ENCODE data around the gene ZNF200.
"Not testable (repeated sequence)": the region's sequence is repeated elsewhere in the genome, so short reads cannot be mapped to it uniquely, and the experiment has no call there.

The ZNF200 gene

DNA sequence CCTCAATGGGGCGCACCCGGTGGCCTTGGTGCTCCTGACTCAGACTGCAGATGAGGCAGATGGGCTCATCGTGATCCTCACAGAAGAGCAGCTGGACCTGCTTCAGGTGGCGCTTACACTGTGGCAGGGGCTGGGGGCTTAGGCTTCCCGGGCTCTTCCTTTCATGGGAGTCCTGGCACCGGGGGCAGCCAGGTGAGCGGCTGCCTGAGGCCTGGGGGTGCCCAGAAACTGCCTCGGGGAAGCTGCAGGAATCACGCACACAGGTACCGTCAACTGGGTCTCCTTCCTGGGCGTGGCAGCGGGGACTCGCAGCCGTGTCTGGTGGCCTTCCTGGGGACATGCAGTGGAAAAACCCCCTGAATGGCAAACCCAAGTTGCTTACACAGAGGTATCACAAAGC, 14.5 kb upstream of the ZNF200 start:
- no peak for DNase-seq

DNA sequence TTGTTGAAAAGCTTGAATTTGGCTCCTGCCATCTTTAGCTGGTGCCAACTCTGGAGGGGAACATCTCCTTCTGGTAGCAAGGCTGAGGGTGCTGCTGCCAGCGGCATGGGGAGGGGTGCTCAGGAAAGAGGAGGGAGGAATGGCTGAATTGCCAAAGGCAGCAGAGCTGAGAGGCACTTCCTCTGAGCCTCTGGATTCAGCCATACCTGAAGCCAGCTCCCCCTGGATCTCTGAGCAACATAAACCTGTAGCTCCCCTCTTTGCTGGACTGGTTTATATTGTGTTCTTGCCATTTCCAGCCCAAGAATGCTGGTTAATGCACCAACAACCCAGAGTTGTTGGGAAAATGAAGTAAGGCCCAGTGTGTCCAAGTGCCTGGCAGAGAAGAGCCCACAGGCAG, 14.1 kb upstream of the ZNF200 start:
- DNase-seq, result no peak

DNA sequence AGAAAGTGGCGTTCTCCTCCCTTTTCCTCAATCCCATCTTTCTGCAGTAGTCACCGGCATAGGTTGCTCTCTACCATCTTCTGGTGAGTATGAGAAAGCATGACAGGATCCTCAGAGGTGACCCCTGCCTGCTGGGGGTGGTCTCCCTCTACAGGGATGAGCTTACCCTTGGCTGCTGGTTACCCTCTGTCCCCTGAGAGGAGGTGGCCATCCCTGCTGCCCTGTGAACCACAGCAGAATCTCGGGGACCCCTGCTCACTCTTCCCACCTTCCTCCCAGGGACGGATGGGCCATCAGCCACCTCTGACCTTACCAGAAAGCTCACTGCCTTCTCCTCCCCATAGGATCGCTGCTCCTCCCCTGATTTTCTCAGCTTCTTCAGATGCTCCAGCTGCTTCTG, 13.6 kb upstream of the ZNF200 start:
- no peak for DNase-seq

DNA sequence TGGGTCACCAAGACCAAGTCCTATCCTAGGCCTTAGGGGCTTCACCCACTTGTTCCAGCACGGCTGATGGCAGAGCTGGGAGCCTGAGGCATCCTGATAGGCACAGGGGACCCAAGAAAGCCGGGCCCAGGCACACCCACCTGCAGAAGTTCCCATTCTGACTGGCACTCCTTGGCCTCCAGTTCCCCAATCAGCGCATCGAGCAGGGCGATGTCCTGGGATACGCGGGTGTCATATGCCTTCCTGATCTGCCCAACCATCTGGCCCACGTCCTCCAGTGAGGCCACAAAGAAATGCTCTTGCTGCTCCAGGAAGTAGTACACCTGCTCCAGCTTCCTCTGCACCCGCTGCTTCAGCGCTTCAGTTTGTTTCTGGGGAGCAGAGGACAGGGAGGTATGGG, 11.9 kb upstream of the ZNF200 start:
- no peak for DNase-seq

DNA sequence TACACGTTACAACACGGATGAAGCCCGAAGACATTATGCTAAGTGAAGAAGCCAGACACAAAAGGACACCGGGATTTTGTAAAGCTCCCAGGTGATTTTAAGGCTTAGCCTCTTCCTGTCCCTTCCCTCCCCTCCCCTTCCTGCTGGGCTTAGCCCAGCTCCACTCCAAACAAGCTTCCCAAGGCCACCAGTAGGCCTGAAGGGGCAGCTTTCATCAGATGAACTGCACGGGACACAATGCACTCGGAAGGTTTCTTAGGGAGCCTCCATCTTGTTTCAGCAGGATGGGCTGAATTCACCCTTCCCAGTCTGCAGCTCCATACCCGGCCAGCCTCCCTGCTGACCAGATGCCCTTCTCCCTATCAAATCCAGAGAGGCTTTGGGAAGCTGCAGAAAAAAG, 11.0 kb upstream of the ZNF200 start:
- no peak for DNase-seq

DNA sequence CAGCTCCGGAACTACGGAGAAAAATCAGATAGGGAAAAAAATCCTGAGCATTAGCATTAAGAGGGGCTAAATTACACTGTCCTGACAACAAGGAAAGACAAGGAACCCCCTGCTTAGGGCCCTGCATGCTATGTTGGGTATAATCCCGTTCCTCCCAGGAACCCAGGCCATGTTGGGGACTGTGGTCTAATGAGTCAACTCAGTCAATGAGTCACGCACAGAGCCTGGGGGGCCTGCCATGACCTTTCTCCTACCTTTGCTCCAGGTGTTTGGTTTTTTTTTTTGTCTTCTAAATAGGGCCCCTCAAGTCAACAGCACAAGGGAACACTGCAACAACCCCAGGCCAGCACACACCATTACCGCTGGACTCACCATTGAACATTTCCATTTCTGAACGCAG, 8.9 kb upstream of the ZNF200 start:
- DNase-seq, result no peak

DNA sequence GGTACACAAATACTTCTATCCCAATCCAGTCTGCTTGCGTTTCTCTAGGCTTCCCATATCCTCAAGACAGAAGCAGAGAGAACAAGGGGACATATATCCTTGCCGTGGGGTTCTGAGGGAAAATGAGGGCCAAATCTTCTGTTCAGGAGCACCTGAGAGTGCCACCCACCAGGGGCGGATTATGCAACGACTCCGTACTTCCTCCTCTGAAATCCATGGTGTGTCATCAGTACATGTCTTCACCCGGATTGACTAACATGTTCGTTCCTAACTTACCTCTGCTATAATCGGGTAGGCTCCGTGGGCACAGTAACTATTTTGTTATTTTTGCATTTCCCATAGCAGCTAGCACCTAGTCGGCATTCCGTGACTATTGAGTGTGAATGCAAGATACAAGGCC, 7.8 kb upstream of the ZNF200 start:
- DNase-seq, result no peak

DNA sequence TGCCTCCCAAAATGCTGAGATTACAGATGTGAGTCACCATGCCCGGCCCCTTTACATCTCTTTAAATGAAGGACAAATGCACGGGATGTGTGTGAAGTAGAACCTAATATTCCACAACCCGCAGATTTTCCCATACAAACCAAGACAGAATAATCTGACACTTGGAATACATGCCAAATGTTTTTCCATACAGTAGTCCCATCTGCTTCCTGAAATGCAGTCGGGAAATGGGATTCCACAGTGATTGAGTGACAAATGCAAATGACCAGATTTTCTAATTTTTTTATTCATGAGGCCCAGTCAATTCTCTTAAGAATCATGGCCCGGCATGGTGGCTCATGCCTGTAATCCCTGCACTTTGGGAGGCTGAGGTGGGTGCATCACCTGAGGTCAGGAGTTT, 6.8 kb upstream of the ZNF200 start:
- no peak for DNase-seq

DNA sequence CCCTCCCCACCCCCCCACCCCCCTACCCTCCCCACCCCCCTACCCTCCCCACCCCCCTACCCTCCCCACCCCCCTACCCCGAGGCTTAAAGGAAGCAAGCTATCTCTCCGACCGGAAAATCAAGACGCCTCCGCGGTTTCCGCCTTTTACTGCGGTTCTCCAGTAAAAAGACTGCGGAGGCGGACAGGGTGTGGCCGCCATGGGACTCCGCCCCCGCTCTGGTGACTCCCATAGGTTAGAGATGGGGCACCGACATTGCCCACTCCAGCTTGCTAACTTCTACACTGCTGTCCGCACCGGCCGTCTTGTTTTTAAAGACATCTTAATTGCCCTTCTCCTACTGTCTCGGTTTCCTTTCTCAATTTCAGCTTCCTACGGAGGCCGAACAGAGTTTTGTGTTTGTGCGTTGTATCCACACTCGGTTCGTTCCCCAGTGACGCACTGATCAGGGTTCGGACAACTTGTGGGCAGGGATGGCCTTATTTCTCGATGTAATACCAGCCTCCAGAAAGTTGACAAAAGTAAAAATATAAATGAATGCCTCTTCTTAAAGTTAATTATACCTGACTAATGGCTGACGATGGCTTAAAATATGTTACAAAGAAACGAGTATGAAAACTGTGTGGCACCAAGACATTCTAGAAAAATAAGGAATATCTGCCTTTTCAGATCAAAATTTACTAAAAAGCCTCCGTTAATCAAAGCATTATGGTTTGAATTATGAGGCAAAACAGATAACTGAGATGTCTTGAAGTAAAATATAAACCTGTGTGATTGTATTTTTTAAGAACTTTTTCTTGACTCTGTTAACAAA, 1.1 kb upstream of the ZNF200 start:
- peak; percentile 50 for DNase-seq

DNA sequence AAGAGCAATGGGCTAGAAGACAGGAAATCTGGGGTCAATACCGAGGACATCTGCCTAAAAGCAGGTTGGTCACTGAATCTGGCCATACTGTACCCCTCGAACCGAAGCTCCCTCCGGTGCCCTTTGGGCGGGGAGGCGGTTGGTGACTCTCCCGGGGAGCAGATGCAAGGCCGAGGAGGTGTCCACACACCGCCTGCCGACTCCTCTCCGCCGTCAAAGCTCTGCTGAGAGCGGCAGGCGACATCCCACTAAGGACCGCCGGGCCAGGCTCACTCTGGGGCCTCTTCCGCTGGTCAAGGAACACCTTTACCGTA, 458 bp downstream of the ZNF200 start:
- no peak for DNase-seq

DNA sequence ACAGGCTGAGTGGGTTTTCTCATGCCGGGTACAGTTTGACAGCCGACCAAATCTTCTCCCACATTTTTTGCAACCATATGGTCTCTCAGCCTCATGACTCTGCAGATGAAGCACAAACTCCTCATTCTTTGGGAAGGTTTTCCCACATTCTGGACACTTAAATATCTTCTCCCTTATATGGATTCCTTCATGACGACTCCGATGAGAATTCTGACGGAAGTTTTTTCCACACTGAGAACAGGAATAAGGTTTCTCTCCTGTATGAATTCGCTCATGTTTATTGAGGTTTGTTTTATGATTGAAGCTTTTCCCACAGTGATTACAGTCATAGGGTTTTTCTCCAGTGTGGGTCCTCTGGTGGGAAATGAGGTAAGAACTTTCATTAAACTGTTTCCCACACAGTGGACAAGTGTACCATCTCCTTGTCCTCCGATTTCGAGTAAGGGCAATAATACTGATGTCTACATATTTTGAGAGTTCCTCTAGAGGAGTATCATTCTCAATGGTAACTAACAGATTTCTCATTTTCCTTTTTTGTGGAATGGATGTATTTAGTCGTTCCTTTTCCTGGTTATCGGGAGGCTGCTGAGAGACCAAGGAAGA, 10.9 kb downstream of the ZNF200 start:
- no peak for DNase-seq

DNA sequence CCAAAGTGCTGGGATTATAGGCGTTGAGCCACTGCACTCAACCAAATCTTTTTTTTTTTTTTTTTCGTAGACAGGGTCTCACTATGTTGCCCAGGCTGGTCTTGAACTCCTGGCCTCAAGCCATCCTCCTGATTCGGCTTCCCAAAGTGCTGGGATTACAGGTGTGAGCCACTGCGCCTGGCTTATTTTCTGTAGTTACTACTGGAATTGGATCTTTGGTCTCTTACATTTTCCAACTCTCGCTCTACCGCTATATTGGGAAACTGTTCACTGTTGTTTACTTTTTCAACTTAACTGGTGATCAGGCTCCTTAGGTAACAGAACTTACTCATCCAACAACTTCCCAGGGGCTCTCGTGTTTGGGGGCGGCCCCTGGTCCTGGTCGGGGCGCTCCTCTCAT, 14.1 kb downstream of the ZNF200 start:
- DNase-seq, result no peak

DNA sequence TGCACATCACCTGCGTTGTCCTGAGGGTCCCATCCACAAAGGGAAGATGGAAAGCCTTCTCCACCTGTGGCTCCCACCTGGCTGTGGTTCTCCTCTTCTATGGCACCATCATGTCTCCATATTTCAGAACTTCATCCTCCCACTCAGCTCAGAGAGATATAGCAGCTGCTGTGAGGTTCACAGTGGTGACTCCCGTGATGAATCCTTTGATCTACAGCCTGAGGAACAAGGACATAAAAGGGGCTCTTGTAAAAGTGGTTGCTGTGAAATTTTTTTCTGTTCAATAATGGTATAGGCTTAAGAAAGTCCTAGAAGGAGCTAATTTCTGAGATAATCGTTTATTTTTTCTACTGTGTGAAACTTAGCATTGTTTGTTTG, 18.7 kb downstream of the ZNF200 start:
- peak; percentile 30 for DNase-seq

DNA sequence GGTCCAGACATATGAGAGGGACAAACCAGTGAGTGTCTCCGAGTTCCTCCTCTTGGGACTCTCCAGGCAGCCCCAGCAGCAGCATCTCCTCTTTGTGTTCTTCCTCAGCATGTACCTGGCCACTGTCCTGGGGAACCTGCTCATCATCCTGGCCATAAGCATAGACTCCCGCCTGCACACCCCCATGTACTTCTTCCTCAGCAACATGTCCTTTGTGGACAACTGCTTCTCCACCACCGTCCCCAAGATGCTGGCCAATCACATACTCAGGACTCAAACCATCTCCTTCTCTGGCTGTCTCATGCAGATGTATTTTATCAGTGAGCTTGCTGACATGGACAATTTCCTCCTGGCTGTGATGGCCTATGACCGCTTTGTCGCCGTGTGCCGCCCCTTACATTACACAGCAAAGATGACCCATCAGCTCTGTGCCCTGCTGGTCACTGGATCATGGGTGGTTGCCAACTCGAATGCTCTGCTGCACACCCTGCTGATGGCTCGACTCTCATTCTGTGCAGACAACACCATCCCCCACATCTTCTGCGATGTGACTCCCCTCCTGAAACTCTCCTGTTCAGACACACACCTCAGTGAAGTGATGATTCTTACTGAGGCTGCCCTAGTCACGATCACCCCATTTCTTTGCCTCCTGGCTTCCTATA, 19.2 kb downstream of the ZNF200 start:
- DNase-seq, result no peak

DNA sequence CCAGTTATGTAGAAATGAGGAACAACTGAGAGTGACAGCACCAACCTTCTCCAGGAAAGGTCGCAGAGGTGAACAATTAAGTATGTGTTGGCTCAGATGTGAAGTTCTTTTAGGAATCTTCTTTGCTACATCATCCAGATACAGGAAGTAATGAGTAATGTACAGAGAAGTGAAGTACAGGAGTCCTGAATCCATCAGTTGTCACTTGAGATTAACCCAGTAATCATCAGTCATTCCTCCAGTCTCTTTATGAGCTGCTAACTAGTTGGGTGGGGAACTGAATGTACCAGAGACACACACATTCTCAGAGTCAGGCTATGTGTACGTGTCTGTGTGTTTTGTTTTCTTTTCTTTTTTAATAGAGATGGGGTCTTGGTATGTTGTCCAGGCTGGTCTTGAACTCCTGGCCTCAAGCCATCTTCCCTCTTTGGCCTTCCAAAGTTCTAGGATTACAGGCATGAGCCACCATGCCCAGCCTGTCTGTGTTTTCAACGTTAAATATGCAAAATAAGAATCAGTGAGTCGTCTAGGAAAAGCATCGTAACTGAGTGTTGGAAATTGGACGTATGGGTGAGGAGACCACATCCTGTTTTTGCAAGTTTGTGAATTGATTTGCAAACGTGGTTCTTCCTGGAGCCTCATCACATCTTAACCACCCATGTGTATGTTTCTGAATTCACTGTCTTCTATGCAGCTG, 19.9 kb downstream of the ZNF200 start:
- DNase-seq, result peak; percentile 75

DNA sequence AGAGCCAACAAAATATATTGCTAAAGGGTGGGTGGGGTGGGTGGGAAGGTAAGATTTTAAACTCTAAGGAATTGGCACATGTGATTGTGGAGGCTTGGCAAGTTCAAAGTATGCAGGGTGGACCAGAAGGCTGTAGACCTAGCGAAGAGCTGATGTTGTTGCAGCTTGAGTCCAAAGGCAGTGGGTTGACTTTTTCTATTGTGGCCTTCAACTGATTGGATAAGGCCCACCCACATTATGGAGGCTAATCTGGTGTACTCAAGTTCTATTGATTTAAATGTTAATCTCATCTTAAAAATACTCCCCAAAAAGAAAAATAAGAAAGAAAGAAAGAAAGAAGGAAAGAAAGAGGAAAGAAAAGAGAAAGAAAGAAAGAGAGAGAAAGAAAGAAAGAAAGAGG, 22.4 kb downstream of the ZNF200 start:
- DNase-seq, result no peak

DNA sequence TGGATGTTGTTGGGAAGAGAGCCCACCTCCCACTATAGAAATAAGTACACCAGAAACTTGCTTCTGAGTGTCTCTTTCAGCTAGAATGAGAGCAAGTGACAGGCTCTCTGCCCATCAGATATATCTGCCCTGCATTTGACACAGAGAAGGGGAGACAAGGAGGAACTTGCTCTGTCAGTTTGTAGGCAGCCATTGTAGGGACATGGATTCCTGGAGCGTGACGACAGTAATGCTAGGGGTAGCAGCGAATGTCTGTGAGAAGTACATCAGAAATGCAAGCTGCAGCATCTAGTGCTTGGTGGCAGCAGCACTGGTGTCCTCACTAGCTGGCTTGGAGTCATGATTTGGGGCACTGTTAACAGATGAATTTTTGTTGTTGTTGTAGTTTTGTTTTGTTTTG, 23.0 kb downstream of the ZNF200 start:
- no peak for DNase-seq

DNA sequence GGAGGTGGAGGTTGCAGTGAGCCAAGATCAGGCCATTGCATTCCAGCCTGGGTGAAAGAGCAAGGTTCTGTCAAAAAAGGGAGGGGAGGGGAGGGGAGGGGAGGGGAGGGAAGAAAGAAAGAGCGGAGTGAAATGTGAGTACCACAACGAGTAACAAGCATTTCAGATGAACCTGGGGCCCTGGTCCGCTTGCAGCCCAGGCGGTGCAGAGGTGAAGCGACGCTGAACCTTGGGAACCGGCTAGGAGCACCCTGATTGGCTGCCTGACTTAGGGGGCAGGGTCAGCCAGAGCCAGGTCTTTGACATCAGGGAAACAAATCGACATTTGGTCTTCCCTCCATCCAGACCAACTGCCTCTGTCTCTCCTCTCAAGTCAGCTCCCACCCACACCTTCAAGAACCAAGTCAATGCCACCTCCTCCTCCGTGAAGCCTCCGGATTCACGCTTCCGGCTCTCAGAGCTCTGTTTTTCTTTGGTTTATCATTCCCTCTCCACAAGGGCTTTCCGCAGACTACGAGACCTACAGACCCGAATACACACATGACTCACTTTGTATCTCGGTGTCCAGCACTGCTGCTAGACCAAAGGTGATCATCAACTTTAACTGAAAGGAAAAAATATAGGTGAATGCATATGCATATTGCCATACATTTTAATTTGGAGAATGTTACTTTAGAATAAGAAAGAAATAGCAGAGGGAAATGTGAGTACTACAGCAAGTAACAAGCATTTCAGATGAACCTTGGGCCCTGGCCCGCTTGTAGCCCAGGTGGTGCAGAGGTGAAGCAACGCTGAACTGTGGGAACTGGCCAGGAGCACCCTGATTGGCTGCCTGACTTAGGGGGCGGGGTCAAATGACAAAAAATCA, 27.6 kb downstream of the ZNF200 start:
- DNase-seq, result no peak

DNA sequence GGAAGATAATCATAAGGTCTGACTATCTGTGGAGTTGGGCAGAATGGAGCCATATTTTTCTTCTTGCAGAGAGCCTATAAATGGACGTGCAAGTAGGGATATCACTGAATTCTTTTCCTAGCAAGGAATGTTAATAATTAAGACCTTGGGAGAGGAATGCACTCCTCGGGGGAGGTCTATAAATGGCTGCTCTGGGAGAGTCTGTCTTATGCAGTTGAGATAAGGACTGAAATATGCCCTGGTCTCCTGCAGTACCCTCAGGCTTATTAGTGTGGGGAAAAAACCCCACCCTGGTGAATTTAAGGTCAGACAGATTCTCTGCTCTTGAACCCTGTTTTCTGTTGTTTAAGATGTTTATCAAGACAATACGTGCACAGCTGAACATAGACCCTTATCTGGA, 29.0 kb downstream of the ZNF200 start:
- not testable (repeated sequence) for DNase-seq

DNA sequence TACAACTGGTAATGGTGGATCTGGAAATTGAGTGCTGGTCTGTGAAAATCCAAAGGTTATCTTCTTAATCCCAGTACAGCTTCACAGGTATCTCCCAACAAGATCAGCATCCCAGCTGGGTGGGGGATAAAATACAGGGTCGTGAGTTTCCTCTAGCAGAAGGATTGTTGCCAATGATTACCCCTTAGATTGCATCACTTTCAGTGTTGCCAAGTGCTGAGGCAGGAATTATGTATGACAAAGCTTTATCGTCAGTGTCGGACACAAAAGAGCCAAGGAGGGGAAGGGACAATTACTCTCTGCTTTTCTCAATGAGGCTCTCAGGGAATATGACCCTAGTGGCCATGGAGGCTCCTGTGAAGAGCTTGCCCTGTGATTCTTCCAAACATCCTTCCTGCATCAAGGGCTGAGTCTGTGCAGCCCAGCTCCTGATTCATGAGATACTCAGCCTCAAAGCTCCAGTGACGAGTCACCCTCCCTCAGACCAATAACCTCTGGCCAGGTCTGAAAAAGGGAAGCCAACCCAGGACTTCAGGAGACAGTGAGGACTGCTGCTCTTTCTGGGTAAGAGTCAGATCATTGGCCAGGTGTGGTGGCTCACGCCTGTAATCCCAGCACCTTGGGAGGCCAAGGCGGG, 31.9 kb downstream of the ZNF200 start:
- no peak for DNase-seq

DNA sequence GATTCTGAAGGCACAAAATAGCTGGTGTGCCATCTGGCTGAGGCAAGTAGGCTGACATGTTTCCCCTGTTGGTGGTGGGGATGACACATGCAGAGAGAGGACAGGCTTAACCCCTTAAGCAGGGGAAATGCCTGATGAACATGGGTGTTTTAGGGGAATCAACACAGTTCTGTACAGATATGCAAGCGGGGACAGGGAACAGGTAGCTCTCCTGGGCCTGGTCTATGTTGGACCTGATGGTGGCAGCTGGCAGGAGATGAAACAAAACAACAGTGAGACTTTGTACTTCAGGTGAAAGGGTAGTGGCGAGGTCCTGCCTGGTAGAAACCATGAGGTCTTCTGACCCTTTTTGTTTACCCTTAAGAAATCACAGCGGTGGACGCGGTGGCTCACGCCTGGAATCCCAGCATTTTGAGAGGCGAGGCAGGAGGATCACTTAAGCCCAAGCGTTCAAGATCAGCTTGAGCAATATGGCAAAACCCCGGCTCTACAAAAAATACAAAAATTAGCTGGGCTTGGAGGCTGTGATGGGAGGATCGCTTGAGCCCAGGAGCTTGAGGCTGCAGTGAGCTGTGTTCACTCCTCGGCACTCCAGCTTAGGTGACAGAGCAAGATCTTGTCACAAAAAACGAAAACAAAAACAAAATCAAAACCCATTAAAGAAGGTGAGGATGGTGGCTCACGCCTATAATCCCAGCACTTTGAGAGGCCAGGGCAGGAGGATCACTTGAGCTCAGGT, 36.5 kb downstream of the ZNF200 start:
- DNase-seq, result no peak
